Epidermal melanocyte (primary cell): ENCODE results near the gene PTPRJ.
"Not testable (repeated sequence)": the region's sequence is repeated elsewhere in the genome, so short reads cannot be mapped to it uniquely, and the experiment has no call there.

Experiments used
- DNase-seq: peaks from one replicate; pipeline ENCODE4 v3.0.0; 2011; ENCODE audit warnings: low spot score; ENCODE audit not compliant: insufficient read length

Gene PTPRJ

DNA sequence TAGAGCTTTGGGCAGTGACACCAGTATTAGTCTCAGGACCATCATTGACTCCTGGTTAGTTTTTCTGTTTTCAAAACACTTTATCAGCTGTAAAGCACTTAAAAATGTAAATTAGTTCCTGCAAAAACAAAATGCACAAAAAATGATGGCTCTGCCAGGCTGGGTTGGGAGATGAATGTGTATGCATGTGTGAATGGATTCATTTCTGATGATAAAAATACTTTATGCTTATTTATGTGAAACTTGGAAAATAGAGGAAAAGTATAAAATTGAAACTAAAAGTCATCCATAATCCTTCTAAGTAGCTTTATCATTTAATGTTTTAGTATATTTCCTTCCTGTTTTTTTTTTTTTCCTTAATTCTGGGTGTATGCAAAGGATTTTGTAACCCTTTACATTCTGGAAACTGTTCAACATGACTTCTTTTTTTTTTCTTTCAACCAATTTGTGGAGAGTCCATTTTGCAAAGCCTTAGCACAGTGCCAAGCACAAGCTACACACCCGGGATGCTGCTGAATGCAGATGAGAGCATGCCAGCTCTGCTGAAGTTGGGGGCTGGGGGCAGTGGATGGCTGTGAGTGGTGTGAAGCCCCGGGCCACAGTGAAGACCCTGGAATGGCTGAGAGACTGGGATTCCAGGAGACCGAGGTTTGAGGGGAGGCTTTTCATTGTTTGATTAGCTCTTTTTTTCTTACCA is 37.6 kb downstream of the PTPRJ start:
- no peak for DNase-seq

DNA sequence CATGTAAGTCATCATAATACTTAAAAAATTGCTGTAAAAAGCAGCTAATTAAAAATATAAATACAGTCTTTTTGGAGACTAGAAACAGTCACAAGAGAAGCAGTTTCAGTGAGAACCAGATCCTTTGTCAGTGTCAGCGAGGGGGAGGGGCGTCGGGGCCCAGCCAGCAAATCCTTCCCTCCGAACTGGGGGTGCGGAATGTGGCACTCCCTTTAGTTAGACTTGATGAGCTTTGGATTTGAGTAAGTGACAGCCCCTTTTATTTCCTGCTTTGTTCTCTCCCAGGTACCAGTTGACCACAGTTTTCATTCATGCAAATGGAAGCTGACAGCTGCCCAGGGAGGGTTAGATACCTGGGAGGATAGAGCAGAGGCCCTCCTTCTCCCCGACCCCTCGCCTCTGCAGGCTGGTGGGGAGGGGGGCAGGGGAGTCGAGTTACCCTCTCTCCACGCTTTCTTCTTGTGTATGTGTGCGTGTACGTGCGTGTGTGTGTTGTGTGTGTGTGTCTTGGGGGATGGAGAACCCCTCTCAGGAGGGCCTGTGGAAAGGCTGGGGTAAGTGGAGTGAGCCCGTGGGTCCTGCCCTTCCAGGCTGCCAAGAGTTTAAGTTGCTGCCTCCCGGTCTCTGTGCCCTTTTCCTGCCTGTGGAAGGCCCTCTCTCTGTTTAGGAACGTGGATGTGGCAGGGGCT is 38.3 kb downstream of the PTPRJ start:
- DNase-seq: no peak

DNA sequence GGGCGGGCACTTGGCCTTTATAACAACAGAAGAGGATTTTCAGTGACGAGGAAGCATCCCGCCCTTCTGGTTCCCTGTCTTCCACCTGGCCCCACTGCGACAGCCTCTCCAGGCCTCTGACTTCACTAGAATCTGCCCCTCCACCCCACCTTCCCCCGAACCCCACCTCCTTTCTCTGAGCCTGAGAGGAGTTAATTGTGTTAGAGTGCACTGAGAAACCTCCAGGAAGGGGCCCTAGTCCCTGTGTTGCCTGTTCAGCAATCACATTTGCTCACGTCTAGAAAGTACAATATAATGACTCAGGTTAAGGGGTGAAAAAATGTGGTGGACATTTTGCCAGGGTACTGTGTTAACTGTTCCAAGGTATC is 38.8 kb downstream of the PTPRJ start:
- no peak for DNase-seq

DNA sequence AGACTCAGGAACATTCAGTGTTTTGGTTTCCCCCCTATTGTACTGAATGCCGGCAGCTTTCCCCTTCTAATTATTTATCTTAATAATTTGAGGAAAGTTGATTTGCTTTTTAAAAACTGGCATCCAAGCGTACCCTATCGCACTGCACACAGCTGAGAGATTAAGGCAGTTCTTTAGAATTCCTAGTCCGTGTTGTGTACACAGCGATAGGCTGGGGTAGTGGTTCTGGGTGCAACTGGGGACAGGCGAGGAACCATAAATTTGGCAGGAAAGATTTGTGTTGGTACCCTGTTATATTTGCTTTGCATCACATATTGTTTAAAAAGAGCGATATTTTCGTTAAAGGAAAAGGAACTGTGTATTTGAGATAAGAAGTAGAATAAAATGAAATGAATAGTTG is 39.2 kb downstream of the PTPRJ start:
- DNase-seq: no peak

DNA sequence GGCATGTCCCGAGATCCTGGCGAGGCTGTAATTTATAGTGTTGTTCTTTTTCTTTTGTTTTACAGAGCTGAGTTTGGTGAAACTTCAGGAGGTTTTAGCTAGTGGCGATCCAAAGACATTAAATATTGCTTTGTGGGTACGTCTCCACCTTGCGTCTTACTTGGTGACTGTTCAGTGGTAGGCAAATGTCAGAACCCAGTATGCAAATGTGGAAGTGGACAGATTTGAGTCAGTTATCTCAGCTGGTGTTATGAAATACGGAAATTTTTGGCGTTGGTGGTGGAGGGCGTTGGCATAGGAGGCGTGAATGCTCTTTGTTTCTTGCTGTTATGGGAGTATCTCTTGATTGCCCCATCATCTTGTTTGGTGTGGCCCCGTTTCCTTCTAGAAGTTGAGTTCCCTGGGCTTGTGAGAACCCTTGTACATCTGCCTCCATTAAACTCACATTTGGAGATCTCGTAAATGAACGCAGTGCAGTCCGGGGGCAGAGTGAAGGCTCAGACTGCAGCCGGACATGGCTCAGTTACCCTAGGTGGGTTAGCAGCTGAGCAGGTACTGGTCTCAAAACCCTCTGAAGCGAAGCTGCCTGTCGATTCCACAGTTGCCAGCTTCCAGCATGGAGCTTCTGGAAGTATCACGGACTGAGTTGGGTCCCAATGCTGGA is 39.9 kb downstream of the PTPRJ start:
- DNase-seq: no peak

DNA sequence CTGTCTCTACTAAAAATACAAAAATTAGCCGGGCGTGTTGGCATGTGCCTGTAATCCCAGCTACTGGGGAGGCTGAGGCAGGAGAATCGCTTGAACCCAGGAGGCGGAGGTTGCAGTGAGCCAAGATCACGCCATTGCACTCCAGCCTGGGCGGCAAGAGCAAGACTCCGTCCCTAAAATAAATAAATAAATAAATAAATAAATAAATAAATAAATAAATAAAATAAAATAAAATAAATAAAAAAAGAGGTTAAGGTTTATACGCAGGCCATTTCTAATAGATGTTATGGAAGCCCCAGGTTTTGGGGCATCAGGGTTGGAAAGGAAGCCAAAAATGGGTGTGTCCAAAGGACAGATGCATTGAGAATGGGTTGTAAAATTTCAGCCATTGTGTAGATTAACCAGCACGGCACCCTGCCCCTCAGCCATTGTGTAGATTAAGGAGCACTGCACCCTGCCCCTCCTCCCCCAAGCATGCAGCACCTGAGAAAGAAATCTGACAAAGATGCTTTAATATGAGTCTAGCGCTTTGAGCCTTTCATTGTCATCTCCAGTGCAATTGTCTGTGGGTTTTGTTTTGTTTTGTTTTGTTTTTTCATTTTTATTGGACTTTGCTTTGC is 41.0 kb downstream of the PTPRJ start:
- DNase-seq: not testable (repeated sequence)

DNA sequence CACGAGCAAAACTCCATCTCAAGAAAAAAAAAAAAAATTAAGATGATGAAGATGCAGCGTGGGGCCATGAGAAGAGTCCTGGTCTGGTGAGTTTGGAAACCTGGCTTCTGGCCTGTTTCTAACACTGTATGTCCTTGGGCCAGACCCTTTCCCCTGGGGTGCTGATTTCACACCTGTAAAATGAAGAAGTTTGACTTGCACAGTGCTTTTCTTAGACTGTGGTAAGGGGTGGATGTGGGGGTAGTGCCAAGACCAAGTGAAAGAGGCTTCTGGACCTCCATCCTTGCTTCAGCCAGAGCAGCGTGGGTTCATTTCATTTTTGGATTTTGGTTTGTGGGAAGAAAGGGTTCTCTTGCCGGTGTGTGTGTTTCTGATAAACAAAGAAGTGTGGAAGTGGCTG is 42.1 kb downstream of the PTPRJ start:
- DNase-seq: no peak

DNA sequence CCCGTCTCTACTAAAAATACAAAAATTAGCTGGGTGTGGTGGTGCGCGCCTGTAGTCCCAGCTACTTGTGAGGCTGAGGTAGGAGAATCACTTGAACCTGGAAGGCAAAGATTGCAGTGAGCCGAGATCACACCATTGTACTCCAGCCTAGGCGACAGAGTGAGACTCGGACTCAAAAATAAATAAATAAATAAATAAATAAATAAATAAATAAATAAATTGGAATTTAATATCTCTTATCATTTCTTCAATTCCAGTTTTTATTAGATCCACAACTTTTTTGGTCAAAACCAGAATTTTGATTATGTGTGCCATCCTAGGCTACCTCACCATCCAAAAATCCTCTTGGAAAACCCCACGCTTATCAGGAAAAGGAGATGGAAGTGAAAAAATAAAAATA is 43.2 kb downstream of the PTPRJ start:
- not testable (repeated sequence) for DNase-seq

DNA sequence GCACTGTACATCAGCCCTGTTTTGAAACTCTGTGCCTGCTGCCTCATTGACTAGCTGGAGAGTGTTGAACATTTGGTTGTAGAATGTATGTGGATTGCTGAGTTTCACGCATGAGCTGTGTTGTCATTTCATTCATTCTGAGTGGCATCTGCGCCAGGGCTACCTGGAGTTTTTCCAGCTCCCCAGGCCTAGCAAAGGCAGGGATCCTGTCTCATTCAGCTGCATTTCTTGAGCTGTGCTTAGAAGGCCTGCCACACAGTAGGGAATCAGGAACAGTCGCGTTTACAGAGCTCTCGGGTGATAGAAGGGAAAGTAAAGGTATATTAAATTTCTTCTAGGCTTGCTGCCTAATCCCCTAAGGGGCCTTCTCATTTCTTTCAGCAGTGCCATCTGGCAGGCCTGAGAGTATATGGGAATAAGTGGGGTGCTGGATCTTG is 44.3 kb downstream of the PTPRJ start:
- no peak for DNase-seq

DNA sequence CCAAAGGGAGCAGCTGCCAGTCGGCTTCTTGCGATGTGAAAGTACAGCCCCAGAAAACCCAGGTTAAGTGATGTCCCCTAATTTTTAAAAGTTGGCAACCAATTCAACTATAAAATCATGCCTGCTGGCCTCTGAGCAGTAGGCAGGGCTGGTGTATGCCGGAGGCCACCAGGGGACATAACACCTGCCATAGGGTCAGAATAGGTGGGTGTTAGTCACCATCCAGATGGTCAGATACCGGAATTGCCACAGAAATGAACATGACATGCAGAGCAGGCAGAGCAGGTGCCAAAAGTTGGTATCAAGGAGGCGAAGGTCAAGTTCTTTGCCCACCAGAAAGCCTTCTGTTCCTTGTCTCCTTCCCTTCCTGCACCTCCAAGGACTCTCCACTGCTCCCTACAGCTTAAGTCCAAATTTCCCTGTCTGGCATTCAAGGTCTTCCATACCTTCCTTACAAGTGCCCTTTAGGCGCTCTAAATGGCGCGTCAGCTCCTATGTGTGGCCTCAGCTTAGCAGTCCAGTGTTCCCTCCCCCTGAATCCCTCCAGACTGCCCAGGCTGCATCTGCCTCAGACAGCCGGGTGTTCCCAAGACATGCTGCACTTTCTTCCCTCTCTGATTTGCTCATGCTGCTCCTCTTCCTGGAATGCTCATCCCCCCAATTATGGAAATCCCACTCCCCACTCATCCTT is 45.1 kb downstream of the PTPRJ start:
- no peak for DNase-seq

DNA sequence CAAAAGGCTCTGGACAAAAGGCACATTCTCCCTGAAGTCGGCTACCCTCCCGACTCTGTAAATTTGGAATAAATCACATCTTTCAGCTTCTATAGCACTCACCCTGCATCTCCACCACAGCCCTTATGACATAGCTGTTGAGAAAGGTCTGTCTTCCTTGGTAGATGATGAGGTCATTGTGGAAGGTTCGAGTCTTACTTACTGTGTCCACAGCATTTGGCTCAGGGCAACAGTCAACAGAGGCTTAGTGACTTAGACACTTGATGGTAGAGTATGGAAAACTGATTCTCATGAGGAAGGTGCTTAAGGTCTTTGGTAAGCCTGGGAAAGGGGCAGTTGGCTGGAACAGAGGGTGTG is 45.6 kb downstream of the PTPRJ start:
- no peak for DNase-seq

DNA sequence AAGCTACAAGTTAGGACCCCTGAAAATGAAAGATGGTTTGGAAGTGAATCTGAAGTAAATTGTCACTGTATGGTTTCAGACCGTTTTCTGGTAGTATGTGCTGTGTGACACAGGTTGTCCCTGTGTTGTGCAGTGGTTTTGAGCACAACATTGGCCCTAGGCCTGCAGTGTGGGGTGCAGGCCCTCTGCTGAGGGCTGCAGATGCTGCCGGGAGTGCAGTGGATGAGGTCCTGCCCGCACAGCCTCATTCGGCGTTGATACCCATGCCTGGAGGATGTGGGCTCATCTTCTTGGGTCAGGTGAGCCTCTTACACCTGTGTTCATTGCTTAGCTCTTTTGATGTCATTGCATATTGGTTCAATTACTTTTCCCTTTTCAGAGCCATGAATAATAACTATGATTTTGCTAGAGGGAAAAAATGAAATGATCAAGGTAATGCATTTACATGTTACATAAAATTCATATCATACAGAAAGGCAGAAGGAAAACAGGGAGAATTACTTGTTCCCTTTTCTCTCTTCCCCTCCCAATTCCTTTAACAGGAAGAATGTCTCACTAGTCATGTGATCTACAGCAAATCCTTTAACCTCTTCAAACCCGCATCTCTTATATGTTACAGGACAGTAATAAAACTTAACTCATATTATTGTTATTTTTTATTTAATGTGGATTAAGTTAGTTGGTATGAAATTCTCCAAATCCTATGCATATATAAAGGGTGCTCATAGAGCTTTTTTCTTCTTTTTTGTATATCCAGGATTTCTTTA is 48.7 kb downstream of the PTPRJ start:
- no peak for DNase-seq

DNA sequence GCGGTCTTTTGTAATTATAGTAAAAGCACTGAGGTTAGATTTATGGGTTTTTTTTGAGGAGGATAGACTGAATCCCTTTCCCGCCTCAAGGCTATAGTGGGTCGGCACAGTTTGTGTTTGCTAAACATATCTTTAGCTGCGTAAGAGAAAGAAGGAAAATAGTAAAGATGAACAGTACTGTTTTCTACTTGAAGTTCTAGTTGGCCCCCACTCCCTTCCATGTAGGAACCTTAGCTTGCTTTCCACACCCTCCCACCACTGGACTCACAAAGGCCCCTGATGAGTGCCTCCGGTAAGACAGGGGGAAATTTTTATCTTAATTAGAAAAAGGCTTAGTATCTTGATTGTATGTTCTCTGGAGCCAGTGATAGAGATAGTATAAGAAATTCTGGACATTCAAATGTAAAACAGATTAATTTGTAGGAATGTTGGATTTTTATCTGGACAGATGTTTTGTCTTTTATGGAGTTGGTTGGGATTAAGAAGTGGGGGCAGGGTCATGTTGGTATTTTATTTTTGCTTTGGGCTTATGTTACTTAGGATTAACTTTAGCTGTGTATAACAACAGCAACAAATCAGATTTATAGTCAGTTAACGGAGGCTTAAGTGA is 49.4 kb downstream of the PTPRJ start:
- DNase-seq: no peak

DNA sequence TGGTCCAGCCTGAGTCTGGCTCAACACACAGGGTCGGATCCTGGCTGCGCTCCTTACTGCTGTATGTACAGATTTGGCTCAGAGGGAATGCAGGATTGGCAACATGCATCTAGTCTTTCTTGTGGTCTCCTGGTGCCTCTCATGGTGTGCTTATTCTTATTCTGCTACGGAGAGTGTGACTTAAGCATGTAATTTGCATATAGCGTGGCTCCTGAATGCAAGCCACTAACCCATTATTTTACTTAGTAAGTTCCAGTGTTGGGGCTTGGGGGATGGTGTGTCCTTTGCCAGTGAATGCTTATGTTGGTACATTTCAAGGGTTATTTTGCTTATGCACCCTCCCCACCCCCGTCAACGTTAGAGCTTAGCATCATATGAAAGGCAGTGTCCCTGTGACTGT is 51.2 kb downstream of the PTPRJ start:
- no peak for DNase-seq

DNA sequence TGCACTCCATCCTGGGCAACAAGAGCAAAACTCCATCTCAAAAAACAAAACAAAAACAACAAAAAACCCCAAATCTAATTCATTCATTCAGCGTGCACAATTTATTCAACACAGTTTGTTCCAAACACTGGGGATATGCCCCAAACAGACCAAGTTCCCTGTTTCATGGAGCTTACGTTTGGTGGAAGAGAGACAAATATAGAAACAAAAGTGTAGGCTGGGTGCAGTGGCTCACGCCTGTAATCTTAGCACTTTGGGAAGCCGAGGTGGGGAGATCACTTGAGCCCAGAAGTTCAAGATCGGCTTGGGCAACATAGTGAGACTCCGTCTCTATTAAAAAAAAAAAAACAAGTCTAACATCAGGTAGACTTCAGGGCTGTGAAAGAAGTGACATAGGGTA is 52.4 kb downstream of the PTPRJ start:
- DNase-seq: no peak

DNA sequence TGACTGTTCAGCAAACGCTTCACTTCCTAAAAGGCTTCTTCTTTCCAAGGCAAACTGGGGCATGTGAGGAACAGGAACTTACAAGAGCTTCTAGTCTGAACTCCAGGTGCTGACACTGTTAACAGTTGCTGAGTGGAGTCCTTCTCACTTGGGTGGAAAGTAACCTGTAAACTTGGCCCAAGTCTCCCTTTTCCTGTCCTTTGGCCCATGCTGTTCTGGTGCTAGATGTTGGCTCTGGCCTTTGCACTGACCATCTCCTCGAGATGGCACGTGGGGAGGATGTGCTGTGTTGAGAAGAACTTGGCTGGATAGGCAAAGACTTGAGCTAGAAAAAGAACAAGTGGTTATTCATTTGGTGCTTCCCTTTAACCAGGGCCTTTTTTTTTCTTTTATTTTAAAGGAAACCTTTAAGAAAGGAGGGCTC is 53.6 kb downstream of the PTPRJ start:
- DNase-seq: no peak

DNA sequence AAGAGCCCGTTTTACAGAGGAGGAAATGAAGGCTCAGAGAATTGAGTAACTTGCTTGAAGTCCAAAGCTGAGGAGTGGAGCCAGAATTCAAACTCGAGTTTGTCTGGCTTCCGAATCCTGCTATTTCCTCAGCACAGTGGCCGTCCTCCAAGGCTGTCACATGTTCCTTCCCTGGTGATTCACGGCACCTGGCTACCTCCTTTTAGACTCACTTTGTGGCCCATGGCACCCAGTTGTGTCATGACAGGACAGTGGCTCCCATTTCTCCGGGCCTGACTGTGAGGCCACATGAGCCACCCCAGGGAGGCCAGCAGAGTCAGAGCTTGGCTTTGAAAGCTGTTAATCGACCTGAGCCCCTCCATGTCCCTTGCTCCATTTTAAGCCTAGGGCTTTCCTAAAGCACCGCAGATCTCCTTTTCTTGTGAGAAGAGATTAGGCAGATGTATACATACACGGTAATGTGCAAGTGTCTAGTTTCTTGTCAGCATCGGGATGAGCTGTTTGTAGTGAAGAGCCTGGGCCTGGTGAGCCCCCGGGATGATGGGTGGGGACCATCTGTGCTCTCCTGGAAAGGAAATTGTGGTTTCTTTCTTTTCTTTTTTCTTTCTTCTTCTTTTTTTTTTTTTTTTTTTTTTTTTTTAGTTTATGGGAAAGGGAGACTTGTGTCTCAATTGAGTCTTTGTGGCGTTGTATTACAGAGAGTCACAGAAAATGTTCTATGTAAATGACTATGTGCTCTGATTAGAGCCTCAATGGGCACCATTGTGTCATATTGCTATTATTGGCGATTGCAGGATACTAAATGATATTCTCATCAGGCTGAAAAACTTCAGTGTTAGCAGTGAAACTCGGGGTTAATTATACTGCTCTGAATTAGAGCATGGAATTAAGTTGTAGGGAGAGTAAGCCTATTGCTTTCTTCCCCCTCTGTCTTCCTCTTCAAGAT is 54.8 kb downstream of the PTPRJ start:
- no peak for DNase-seq

DNA sequence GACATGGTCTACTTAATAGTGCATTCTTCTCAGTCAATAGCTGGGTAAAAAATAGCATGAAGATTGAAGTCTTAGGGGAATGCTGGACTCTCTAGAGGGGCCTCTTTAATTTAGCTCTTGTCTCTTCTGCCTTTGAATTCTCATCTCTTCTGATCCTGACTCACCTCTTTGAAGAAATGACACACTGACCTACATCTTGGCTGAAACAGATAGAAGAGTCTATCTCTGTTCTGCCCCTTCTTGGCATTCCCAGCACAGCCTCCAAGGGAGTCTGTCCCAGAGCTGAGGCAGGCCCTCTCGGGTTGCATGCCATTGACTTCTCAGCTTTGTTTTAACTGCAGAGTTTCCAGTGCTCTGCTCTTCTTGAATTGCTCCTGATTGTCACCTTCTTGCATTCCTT is 55.7 kb downstream of the PTPRJ start:
- DNase-seq: no peak

DNA sequence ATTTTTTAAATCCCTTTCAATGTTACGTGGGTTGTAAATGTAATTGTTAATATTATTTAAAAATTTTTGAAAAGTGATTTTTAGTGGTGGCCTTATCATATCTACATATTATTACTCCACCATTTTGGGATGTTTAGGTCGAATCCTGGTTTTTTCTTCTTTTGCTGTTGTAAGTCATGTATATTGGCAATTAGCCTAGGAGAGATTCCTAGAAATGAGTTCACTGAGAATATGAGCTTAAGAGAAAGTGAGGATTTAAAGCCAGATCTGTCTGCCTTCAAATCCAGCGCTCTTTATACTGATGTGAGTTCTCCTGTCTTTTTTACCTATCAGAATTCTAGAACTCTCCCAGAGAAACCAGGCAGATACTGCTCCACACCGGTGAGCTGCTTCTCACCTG is 56.1 kb downstream of the PTPRJ start:
- no peak for DNase-seq
